NCI-H1694 treated with DMSO at 0.1 percent for 48 hours (cell line): ENCODE data around the gene ENTPD6.

ENCODE experiments used
- DNase-seq: peaks from one replicate; lab custom pipeline; 2025; lab: John Stamatoyannopoulos, UW

The ENTPD6 gene

GRCh38 chr20:25209400-25209799 is 13.9 kb downstream of the ENTPD6 start:
- no peak for DNase-seq

DNA sequence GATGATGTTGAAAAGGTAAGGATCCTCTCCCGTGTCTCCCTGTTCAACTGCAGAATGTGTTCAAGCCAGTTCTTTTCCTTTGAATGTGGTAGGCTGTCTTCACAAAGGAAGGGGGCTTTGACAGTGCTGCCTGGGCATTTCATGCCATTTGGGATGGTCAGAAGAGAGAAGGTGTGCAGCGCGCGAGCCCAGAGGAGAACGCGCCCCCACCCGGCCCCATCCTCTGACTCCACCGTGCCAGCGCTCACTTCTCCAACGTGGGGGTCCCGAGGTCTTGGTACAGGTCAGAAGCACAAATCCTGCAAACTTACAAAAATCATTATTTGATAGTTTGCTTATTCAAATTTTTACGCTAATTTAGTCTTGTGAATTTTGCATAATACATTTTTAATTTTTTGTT is 14.4 kb downstream of the ENTPD6 start:
- DNase-seq: no peak

DNA sequence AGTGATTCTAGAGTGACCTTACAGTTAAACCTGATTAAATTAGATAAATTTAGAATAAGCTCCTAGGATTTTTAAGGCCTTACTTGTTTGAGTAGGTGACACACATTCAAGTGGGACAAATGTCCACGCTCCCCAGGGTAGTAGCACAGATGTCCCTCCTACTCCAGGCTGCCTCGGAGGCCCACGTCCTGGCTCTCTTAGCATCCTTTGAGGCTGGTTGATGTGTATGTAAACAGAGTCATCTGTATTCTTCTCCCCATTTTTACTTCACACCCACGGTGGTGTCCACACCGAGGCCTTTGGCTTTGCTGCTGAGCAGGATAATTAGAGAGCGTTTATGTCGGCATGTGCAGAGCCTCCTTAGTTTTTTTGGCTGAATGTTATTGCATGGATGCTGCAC is 15.8 kb downstream of the ENTPD6 start:
- no peak for DNase-seq

DNA sequence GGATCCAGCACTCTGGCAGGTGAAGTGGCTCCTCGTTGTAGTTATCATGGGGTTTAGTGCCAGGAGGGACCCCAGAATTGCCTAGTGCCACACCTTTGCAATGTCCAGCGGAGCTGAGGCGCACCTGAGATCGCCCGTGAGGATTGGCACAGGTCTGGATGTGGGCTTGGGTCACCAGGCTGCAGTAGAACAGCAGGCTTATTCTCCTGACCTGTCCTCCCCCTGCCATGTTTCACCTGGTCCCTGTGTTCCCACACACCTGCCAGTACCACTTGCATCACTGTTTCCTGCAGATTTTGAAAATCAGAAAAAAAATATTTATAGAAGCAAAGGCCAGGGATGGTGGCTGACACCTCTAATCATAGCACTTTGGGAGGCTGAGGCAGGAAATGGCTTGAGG is 16.7 kb downstream of the ENTPD6 start:
- DNase-seq: no peak

DNA sequence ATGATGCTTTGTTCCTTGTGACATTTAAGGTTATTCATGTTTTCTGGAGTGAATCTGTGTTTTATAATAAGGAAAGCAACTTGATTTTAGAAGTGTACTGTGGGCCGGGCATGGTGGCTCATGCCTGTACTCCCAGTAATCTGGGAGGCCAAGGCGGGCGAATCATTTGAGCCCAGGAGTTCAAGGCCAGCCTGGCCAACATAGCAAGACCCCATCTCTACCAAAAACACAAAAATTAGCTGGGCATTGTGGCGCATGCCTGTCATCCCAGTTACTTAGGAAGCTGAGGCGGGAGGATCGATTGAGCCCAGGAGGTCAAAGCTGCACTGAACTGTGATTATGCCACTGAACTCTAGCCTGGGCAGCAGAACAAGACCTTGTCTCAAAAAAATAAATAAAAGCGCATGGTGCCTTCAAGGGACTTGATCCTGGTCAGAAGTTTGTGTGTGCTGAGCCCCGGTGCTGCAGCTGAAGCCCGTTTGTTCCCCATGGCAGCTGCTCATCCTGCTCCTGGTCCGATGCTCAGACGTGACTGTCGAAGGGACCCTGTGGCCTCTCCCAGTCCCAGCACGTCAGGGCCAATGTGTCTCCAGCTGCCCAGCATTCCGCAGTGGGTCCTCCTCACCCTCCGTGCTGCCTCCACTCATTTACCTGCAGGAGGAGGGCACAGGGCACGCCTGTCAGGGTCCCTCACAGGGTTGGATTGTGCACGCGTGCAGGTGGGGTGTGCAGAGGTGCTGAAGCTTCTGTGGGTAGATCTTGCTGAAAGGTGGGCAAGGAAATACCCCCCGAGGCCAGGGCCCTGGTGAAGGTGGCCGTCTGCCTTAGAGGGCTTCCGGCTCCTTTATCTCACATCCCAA is 18.3 kb downstream of the ENTPD6 start:
- no peak for DNase-seq

- no peak for DNase-seq
These were observed 18.9 kb downstream of the ENTPD6 start for GRCh38 chr20:25214426-25214790.

DNA sequence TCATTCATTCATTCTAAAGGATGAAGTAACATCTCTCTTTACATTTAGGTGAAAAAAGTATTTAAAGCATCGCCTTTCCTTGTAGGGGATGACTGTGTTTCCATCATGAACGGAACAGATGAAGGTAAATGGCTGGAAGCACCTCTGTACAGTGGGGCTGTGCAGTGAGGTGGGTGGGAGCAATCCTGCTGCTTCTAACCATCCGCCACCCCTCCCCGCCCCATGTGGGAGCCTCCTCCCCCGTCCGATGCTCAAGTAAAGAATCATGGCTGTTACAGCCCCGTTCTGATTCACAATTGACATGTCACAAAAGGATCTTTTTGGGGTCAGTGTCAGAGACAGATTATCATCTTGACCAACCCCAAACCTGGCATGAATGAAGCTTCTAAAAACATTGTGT is 19.3 kb downstream of the ENTPD6 start:
- no peak for DNase-seq

DNA sequence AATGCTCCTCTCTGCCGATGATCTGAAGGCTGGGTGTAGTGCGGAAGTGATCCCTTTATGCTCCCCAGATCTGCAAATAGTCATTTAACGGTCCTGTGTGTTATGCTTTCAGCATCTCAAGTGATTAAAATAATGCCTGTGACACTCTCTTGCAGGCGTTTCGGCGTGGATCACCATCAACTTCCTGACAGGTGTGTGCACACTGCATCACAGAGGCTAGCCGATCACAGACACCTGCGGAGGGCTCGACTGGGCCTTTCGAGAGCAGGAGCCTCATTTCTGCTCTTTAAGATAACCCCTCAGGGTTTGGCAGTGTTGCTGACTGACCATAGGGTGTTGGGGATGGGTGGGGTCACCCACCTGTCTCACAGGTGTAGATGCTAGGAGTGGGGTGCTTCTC is 20.0 kb downstream of the ENTPD6 start:
- DNase-seq: no peak

GRCh38 chr20:25216199-25216945 is 20.9 kb downstream of the ENTPD6 start:
- no peak for DNase-seq

GRCh38 chr20:25217161-25218108 is 21.9 kb downstream of the ENTPD6 start:
- no peak for DNase-seq

GRCh38 chr20:25218109-25218486 is 22.6 kb downstream of the ENTPD6 start:
- DNase-seq: no peak

GRCh38 chr20:25218492-25218891 is 23.0 kb downstream of the ENTPD6 start:
- DNase-seq: no peak

DNA sequence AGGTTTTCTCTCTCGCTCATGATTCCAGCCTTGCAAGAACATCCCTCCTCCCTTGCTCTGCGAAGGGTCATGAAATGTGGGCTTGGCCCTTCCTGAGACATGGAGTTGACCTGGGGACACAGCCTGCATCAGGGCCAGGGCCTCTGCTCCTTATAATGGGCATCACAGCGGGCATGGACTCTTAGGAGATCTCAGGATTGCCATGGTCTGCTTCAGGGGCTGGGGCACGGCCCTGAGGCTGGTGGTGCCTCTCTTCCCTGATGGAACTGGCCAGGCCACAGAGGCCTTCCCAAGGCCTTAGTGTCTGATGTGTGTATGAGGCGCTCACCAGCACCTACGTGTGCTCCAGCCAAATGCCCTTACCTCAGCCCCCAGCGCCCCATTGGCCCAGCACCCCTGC is 23.9 kb downstream of the ENTPD6 start:
- no peak for DNase-seq

DNA sequence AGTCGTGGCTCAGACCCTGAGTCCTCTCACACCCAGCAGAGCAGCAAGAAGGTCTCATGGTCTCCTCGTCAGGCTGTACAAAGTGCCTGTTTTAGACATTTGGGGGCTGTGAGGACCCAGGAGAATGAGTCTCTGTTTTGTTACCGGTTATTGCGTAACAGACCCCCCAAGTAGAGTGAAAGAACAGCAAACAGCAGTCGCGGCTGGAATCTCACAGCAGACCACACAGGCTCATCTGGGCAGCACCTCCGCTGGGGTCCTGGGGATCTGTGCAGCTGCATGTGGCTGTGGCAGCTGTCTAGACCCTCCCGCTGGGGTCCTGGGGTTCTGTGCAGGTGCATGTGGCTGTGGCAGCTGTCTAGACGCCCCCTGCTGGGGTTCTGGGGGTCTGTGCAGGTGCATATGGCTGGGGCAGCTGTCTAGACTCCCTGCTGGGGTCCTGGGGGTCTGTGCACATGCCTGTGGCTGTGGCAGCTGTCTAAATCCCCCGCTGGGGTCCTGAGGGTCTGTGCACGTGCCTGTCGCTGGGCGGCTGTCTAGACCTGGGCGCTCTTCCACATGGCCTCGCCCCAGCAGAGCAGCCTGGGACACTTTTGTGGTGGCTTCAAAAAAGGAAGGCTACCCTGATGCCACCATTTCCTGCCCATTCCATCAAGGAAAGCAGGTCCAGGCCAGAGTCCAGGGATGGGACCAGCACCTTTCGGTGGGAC is 24.7 kb downstream of the ENTPD6 start:
- DNase-seq: no peak

DNA sequence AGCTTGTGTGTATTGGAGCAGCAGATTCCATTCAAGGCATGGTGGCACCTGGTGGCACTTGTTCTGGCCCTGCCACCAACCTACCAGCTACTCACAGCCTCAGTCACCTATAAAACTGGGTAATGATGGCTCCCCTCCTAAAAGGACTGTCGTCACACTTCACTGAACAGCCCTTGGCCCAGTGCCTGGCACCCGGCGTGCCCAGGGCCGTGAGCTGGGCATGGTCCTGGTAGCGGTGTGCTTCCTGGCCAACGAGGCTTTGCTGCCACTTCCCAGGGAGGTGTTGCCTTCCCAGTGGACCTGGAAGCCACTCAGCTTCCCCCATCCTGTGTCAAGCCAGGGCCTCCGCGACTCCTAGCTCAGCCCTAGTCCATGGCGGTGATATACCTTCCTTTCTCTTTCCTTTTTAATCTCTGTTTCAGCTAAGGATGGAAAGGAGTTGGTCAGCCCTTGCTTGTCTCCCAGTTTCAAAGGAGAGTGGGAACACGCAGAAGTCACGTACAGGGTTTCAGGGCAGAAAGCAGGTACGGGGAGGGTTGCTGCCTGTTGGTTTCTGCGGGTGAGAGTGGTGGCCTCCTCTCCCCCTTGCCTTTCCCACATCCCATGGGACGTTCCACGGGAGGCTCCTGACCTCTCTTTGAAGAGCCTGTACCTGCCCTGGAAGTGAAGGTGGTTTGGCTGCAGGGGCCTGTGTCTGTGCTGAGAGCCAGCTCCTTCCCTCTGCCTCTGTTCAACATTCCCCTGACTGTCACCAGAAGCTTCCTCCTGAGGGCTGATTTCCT is 25.5 kb downstream of the ENTPD6 start:
- no peak for DNase-seq

DNA sequence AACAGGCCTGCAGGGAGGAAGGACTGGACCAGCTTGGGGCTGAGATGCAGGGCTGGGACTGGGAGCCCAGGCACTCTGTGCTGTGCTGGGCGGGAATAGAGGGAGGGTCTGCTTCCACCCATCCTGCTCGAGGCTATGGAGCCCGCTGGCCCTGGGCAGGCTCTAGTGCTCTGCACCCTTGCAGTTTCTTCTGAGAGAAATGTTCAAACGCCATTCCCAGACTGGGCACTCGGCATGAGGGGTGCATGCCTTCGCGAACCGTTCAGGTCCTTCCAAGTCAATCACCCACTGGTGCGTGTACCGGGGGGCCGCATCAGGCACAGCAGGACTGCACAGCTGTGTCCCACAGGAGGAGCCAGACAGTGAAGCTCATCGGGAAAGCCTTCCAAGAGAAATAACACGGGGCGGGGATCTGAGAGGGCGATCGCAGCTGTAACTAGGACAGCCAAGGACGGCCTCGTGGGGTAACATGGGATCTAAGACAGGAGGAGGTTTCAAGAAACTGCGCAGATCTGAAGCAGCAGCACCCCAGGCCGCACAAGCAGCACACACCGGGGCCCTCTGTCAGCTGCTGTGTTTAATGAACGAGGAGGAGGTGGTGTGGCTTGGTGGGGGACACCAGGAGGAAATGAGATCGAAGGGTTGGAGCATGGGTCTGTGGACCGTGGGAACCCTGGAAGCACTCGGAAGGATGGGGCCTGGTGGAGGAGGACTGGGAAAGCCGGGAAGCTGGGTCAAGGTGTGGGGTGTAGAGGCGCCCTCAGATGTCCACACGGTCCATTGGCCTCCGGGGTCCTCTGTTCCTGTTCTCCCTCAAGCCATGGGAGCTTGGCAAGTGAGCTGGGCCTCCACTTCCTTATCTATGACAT is 26.3 kb downstream of the ENTPD6 start:
- DNase-seq: no peak

GRCh38 chr20:25222461-25223178 is 27.1 kb downstream of the ENTPD6 start:
- DNase-seq: no peak

- no peak for DNase-seq
These were observed 27.7 kb downstream of the ENTPD6 start for GRCh38 chr20:25223179-25223661.
